ENCODE measurements around the gene DGKH.

- TF ChIP-seq, protein P1, sequence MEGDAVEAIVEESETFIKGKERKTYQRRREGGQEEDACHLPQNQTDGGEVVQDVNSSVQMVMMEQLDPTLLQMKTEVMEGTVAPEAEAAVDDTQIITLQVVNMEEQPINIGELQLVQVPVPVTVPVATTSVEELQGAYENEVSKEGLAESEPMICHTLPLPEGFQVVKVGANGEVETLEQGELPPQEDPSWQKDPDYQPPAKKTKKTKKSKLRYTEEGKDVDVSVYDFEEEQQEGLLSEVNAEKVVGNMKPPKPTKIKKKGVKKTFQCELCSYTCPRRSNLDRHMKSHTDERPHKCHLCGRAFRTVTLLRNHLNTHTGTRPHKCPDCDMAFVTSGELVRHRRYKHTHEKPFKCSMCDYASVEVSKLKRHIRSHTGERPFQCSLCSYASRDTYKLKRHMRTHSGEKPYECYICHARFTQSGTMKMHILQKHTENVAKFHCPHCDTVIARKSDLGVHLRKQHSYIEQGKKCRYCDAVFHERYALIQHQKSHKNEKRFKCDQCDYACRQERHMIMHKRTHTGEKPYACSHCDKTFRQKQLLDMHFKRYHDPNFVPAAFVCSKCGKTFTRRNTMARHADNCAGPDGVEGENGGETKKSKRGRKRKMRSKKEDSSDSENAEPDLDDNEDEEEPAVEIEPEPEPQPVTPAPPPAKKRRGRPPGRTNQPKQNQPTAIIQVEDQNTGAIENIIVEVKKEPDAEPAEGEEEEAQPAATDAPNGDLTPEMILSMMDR (conservative IDR thresholded peaks at IDR 0.05 in 1 of 2, IDR thresholded peaks at IDR 0.05 in 1 of 2; ENCODE audit: extremely low read depth in 1 of 2, insufficient read depth in 1 of 2, low read depth in 1 of 2, low read length in 2 of 2), result no peak
- no peak for TF ChIP-seq EZH2 (IDR thresholded peaks at IDR 0.05; ENCODE audit: borderline replicate concordance, low read length)
Observed at GRCh38 chr13:42151781-42152180, 103.3 kb downstream of the DGKH start.
